GDM1 (cell line): Measurements from ENCODE around the gene GAB3.
"Not testable (repeated sequence)": the region's sequence is repeated elsewhere in the genome, so short reads cannot be mapped to it uniquely, and the experiment has no call there.

Source experiments
- DNase-seq: peaks from one replicate; lab custom pipeline; 2025; lab: John Stamatoyannopoulos, UW

The GAB3 gene

DNA sequence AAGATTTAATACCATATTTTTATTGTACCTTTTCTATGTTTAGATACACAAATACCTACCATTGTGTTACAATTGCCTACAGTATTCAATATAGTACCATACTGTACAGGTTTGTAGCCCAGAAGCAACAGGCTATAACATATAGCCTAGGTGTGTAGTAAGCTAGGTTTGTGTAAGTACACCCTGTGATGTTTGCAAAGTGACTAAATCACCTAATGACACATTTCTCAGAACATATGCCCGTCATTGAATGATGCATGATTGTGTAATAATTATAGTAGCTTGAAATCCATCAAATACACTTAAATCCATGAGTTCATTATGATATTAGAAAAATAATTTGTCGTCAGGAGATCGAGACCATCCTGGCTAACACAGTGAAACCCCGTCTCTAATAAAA is 30.8 kb downstream of the GAB3 start:
- no peak for DNase-seq

DNA sequence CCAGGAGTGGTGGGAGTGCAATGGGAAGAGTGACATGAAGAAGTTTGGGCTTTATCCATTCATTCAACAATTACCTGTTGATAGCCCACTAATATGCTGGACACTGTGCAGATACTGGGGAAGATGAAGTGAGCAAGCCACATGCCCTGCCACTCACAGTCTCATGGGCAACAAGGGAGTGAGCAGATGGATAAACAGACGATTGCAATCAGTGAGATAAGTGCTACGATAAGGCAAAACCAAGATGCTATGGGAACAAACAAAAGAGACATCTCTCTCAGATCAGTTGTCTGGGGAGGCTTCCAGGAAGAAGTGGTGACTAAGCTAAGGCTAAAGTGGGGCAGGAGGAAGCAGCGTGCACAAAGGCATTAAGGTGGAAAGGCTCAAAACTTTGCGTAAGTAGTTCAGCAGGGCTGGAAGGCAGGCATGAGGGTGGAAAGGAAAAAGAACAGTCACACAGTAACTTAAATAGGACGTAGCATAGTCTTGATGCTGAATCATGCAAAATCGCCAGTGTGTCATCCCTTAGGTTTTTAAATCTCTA is 31.7 kb downstream of the GAB3 start:
- peak; percentile 50 for DNase-seq

DNA sequence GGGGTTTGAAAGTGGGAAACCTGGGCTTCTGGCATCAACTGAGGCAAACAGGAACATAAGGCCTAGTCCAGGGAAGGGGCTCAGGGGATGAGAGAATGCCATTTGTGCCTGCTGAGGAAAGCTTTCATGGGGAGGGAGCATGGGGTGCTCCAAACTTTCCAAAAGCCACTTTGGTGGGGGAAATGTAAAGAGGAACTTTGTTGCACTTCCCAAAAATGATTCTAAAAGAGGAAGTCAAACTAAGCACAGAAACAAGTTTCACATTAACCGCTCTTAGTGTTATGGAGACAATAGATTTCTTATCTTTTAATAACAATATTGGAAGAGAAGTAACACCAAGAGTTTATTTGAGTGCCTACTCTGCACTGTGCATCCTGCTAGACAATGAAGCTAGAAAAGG is 32.3 kb downstream of the GAB3 start:
- peak; percentile 65 for DNase-seq

DNA sequence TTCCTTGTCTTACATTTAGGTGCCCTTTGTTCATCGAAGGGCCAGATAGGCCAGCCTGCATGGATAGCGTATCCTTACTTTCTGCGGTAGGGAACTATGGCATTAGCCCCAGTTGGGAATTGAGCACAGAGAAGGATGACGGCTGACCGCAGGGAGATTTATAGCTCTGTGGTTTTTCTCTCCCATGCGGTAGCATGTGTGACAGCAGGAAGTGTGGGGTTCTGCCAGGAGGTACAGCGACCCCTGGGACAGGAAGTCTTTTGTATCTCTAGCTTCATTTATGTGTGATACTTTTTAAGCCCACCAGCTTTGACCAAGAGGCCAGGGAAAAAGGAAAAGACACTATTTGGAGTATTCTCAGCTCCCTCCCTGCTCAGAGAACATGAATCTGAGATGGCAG is 33.1 kb downstream of the GAB3 start:
- peak; percentile 92 for DNase-seq

DNA sequence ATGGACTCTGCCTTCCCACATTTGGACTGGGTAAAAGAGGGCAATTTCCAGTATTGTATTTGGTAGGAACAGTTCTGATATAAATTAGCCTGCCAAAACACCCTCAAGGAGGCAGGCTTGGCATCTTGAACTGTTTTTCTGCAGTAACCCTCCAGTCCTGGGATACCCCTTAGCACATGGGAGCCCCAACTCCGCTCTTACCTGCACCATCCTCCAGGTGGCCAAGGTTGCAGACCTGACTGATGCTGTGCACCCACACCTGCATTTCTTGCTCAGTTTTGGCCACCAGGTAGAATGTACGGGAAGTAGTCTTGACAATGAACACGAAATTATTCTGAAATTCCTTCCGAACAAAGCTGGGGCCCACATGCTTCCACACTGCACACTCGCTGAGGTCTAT is 35.1 kb downstream of the GAB3 start:
- DNase-seq, result no peak

DNA sequence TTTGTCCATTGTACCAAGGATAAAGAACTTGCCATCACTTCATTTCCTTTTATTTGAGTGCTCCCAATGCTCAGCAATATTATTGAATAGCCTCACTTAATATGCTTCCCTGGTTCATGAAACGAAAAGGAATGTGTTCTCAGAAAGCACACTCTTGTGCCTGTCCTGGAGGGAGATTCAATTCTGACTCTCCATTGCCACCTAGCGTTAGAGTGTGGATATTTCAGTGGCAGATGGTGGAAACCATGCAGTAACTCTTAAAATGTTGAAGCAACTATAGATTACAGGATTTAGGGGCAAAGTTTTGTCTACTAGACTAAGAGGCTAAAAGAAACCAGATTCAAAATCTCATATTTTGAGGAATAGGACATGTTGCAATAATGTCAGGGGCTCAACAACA is 36.0 kb downstream of the GAB3 start:
- DNase-seq, result peak; percentile 73

DNA sequence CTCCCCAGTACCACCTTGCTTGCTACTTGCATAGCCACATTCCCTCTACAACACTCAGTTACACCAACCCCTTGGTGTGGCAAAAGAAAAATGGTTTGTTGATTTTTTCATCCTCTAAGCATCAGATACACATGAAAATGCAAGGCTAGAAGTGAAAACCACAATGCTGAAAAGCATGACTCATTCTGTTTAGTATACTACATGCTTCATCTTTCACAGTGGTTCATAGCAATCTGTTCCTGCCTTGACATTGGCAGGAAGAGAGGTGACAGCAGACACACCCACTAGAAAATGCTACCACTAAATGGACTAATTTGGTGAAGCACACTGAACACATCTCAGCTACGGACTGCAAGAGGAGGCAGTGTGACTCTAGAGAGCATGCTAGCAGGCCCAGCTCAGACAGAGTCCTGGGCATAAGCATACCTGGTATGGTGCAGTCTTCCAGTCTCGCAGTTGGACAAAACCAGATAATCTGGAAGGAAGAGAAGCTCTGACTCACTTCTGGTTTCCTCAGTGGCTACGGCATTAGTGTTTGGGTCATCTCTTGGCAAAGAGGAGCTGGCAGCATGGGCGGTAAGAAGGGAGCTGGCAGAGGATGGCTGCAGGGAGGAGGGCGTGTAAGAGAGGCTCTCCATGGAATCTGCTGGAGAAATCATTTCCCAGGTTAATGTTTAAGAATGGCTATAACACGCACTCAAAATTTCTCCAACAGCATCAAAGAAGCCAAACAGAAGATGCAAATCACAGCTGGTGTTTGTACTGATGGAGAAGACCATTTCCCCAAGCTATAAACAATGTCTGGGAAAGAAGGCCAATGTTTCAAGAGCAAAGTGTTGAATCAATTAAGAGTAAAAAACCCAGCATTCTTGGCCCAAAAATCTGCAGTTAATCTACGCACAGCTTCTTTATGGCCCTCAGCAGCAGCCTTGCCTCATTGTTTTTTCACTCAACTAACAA is 37.8 kb downstream of the GAB3 start:
- no peak for DNase-seq

DNA sequence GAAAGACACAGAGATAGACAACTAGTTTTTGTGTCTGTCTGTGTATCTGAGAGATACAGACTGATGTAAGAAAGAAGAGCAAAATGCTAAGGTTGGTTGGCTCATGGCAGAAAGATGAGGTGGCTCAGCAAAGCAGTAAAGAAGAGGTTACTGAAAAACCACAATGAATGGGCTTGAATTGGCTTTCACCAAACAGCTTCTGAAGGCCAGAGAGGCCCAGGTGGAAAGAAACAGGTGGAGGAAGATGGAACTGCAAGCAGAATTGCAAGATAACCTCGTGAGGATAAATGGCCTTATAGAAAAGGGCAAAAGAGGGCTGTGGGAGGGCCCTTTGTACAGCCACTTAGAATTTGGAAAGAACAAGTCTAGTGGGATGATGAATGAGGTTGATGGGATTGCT is 39.6 kb downstream of the GAB3 start:
- no peak for DNase-seq

DNA sequence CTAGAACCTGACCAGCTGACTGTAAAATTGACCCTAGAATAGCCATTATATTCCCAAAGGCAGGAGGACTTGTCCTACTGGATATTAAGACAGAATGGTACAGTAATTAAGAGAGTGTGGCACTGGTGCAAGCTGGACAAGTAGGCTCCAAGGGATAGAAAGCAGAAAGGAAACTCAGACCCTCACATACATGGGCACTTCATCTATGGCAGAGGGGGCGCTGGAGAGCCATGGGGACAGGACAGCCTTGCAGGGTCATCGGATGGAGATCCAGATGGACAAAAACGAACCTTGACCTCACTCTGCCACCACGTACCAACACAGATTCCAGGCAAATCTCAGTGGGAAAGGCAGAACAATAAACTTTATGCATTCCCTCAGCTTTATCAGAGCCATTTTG is 40.6 kb downstream of the GAB3 start:
- DNase-seq, result no peak

DNA sequence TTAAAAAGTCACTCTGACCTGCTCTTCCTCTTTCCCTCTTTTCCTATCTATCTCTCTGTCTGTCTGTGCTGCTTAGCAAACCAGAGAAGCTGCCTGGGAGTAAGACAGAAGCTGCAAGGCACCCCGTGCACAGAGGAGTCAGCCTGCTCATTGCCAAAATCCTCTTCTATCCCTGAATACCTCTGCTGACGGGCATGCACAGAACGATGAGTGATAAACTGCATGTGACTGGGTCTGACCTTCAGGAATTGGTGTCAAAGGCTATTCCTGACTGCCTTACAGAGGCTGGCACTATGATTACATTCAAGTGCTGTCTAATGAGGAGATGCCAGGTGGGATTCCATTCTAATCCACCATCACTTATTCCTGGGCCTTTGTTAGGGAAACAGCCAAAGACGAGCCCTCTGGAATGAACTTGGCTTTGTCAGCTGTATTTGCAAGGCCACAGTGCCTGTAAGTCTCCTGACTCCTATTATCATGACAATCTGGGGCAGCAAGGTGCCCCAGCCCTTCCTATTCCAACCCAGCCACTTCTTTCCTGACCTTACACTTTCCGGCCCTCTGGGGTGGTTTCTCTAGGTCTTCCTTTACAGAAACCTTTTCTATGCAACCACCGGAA is 52.1 kb downstream of the GAB3 start:
- no peak for DNase-seq

DNA sequence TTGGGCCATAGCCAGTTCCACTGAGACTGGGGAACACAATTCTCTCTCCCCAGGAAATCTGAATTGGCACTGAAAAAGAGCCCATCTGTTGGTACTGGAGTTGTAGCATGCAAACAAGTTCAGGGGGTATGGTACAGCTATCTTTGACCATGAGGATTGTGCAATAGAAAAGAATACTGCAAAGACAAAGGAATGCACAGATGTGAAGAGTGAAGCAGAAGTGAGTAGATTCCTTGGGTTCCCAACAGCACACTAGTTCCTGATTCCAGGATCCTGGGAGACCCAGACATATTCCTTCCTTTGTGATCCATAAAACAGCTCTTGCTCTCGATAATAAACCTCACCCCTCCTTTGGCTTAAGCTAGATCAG is 54.2 kb downstream of the GAB3 start:
- no peak for DNase-seq

DNA sequence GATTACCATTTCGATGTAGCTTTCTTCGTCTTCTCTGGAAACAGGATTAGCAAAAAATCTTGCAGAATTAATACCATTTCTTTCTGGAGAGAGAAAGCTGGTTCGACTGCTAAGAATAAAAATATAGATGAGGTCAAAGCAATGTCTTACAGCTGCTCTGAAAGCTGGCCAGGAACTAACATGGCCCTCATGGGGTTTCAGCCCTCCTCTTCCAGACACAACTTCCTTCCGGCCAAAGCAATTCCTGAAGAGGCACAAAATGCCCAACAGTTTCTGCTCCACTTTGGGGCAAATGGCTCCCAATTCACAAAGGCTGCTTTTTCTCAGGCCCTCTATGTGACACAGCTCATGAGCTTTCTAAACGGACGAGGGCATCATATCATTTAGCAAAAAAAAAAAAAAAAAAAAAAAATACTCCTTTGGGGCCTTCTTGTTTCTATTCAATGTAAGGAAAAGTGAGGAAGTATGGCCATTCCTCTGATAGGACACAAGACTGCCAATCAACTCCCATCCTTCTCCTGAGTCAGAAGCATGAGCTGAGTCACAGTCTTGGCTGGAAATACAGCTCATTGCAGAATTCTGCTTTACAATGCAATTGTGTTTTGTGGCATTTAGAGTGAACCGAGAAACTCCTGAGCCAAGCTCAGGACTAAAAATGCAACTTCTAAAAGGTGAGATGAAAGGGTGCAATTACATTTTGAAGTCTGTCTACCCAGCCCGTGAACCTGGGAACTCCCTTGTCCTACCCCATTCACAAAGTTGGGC is 54.8 kb downstream of the GAB3 start:
- no peak for DNase-seq

DNA sequence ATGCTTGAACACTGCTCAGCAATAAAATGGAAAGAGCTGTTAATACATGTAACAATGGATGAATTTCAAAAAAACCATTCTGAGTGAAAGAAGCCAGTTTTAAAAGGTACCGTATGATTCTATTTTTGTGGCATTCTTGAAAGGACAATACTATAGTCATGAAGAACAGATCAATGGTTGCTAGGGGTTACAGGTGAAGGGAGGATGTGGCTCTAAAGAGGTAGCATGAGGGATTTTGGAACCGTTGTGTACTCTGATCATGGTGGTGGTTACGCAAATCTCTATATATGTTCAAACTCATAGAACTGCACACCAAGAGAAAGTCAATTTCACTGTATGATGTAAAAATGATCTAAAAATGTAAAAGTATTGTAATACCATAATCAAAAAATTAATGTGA is 57.5 kb downstream of the GAB3 start:
- DNase-seq, result no peak

DNA sequence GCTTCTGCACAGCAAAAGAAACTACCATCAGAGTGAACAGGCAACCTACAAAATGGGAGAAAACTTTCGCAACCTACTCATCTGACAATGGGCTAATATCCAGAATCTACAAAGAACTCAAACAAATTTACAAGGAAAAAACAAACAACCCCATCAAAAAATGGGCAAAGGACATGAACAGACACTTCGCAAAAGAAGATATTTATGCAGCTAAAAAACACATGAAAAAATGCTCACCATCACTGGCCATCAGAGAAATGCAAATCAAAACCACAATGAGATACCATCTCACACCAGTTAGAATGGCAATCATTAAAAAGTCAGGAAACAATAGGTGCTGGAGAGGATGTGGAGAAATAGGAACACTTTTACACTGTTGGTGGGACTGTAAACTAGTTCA is 60.4 kb downstream of the GAB3 start:
- DNase-seq, result not testable (repeated sequence)

DNA sequence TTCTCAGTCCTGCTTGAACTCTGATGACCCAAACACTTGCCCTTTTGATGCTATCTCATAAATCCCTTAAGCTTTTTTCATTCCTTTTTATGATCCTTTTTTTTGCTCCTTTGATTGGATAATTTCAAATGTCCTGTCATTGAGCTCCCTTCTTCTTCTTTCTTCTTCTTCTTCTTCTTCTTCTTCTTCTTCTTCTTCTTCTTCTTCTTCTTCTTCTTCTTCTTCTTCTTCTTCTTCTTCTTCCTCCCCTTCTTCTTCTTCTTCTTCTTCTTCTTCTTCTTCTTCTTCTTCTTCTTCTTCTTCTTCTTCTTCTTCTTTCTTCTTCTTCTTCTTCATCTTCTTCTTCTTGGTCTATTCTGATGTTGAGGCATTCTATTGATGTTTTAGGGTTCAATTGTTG is 78.8 kb downstream of the GAB3 start:
- not testable (repeated sequence) for DNase-seq

DNA sequence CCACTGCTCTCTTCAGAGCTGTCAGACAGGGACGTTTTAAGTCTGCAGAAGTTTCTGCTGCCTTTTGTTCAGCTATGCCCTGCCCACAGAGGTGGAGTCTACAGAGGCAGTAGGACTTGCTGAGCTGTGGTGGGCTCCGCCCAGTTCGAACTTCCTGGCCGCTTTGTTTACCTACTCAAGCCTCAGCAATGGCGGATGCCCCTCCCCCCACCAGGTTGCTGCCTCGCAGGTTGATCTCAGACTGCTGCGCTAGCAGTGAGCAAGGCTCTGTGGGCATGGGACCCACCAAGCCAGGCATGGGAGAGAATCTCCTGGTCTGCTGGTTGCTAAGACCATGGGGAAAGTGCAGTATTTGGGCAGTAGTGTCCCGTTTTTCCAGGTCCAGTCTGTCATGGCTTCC is 80.0 kb downstream of the GAB3 start:
- DNase-seq, result not testable (repeated sequence)

DNA sequence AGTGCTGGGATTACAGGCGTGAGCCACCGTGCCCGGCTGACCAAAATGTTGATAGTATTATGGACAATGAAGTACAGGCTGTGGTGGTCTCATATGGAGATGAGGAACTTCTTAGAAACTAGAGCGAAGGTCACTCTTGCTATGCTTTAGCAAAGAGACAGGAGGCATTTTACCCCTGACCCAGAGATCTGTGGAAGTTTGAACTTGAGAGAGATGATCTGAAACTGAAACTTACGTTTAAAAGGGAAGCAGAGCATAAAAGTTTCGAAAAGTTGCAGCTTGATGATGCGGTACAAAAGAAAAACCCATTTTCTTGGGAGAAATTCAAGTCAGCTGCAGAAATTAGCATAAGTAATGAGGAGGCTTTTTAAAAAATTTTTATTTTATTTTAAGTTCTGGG is 89.0 kb downstream of the GAB3 start:
- no peak for DNase-seq

DNA sequence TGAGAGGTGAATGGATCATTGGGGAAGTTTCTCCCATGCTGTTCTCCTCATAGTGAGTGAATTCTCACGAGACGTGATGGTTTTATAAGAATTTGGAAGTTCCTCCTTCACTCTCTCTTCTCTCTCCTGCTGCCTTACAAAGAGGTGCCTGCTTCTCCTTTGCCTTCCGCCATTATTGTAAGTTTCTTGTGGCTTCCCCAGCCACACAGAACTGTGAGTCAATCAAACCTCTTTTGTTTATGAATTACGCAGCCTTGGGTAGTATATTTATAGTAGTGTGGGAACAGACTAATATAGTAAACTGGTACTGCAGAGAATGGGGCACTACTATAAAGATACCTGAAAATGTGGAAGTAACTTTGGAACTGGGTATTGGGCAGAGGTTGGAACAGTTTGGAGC is 89.7 kb downstream of the GAB3 start:
- no peak for DNase-seq

DNA sequence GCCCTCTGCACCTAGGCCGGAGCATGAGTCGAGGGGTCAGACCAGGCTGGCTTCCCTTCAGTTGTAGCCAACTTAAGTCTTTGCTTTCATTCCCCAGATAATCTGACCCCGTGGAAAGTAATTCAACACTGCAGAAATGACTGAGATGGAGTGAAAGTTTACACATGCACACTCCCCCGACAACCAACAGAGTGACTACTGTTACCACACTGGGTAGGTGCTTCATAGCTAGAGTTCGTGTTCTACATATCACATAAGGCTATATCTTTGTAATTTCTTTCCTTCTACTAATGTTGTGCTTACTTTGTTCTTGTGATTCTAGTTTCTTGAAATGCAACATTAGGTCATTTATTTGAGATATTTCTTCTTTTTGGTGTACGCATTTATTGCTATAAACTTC is 90.3 kb downstream of the GAB3 start:
- DNase-seq, result no peak

DNA sequence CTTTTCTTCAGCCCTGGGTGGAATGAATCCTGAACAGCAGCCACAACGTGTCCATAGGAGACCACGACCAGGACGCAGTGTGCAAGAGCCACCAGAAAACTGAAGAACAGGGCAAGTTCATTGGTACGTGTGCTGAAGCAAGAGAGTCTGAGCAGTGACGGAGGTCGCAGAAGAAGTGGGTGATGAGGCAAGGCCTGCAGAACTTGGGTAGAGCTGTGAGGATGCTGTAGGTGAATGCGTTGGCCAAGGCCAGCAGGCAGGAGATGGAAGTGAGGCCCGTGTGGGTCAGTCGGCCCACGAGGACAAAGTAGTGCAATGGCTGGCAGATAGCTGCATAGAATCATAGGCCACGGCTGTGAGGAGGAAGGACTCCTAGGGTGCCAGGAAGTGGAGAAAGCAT is 91.9 kb downstream of the GAB3 start:
- DNase-seq, result no peak

DNA sequence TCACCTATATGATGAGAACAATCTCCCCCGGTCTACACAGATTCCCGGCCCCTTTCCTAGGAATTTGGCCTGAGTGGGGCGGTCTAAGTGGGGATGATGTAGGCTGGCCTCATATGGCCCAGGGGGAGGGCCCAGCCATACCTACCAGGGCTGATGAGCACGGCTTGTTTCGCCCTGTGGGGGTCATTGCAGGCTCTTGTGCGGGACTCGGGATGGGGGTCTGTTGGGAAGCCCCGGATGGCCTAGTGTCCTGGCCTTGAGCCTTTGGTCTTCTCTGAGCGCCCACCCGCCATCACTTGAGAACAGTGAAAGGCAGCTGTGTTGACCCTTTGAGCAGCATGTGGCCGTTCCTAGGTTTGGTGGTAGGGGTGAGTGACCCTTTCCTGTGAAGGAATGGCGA is 92.7 kb downstream of the GAB3 start:
- DNase-seq, result no peak

DNA sequence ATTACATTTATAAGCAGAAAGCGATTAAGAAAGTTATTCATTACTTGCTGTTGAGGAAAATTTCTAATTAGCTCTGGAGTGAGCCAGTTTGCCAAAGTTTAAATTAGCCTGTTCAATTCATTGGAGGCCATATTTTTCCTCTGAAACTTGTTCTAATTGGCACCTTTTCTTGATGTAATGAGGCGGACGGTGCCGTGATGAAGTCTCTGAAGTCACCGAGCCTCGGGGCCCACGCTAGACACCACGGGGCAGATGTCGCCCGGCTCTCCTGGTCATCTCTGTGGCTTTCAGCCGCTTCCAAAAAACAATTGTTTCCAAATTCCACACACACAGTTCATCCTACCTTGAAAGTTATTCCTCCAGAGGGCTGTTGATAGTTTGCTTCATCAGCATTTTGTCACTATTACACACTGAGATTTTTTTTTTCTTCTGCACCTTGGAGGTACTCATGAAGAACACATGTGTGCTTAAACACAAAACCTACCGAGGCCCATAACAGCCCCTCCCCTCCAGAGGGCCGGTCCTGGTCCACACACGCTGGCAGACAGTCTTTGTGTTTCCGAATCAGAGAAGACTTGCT is 93.6 kb downstream of the GAB3 start:
- DNase-seq, result no peak
